ENCODE results near the gene TWNK.
"Not testable (repeated sequence)": the region's sequence is repeated elsewhere in the genome, so short reads cannot be mapped to it uniquely, and the experiment has no call there.

TWNK gene

GRCh38 chr10:100972904-100973535, 14.3 kb upstream of the TWNK start:
- DNase-seq (ENCODE audit: low read depth, low spot score) = no peak

GRCh38 chr10:100975397-100975796, 11.9 kb upstream of the TWNK start:
- not testable (repeated sequence) for DNase-seq (ENCODE audit: low read depth, low spot score)

GRCh38 chr10:100976906-100977305, 10.4 kb upstream of the TWNK start:
- no peak for DNase-seq (ENCODE audit: low read depth, low spot score)

- DNase-seq (ENCODE audit: low read depth, low spot score) = no peak
Observed at GRCh38 chr10:100977436-100977835, 9.9 kb upstream of the TWNK start.

- DNase-seq (ENCODE audit: low read depth, low spot score) = no peak
Observed at GRCh38 chr10:100978121-100978900, 9.0 kb upstream of the TWNK start.

- no peak for DNase-seq (ENCODE audit: low read depth, low spot score)
Observed at GRCh38 chr10:100978901-100979195, 8.5 kb upstream of the TWNK start.

- no peak for DNase-seq (ENCODE audit: low read depth, low spot score)
Observed at GRCh38 chr10:100979791-100980272, 7.5 kb upstream of the TWNK start.

GRCh38 chr10:100980311-100980710, 7.0 kb upstream of the TWNK start:
- no peak for DNase-seq (ENCODE audit: low read depth, low spot score)

- no peak for DNase-seq (ENCODE audit: low read depth, low spot score)
Observed at GRCh38 chr10:100980711-100981110, 6.6 kb upstream of the TWNK start.

- no peak for DNase-seq (ENCODE audit: low read depth, low spot score)
Observed at GRCh38 chr10:100981178-100981772, 6.1 kb upstream of the TWNK start.

GRCh38 chr10:100982916-100983830, 4.2 kb upstream of the TWNK start:
- no peak for DNase-seq (ENCODE audit: low read depth, low spot score)

GRCh38 chr10:100983868-100984671, 3.3 kb upstream of the TWNK start:
- DNase-seq (ENCODE audit: low read depth, low spot score) = no peak

GRCh38 chr10:100984672-100985177, 2.6 kb upstream of the TWNK start:
- no peak for DNase-seq (ENCODE audit: low read depth, low spot score)

- no peak for DNase-seq (ENCODE audit: low read depth, low spot score)
Observed at GRCh38 chr10:100985336-100985735, 2.0 kb upstream of the TWNK start.

- no peak for DNase-seq (ENCODE audit: low read depth, low spot score)
Observed at GRCh38 chr10:100986623-100986951, 756 bp upstream of the TWNK start.

- no peak for DNase-seq (ENCODE audit: low read depth, low spot score)
Observed at GRCh38 chr10:100987685-100988049, 324 bp downstream of the TWNK start.

GRCh38 chr10:100988166-100988565, 823 bp downstream of the TWNK start:
- DNase-seq (ENCODE audit: low read depth, low spot score) = no peak

GRCh38 chr10:100989088-100989487, 1.7 kb downstream of the TWNK start:
- no peak for DNase-seq (ENCODE audit: low read depth, low spot score)

- no peak for DNase-seq (ENCODE audit: low read depth, low spot score)
Observed at GRCh38 chr10:100993986-100994708, 6.8 kb downstream of the TWNK start.

GRCh38 chr10:100995181-100995580, 7.8 kb downstream of the TWNK start:
- no peak for DNase-seq (ENCODE audit: low read depth, low spot score)

Data from brain pericyte (primary cell).